HG03159 (cell line): Measurements from ENCODE around the gene ZC3H6.
A peak's percentile ranks its signal among the peaks of the same experiment; 100 is the strongest.
"Not testable (repeated sequence)": the region's sequence is repeated elsewhere in the genome, so short reads cannot be mapped to it uniquely, and the experiment has no call there.

Source experiments
- ATAC-seq: cut with Tn5 transposase; IDR thresholded peaks from one replicate; pipeline ENCODE4 v1.9.1; 2021; ENCODE audit warnings: mild to moderate bottlenecking, moderate library complexity; ENCODE audit not compliant: unreplicated experiment

The ZC3H6 gene

GRCh38 chr2:112275887-112276773, 733 bp downstream of the ZC3H6 start:
- peak; percentile 64 for ATAC-seq

- ATAC-seq: no peak
Measured at GRCh38 chr2:112276954-112277353, 1.6 kb downstream of the ZC3H6 start.

- ATAC-seq: no peak
Measured at GRCh38 chr2:112277596-112278220, 2.3 kb downstream of the ZC3H6 start.

- ATAC-seq: not testable (repeated sequence)
Measured at GRCh38 chr2:112282066-112282465, 6.7 kb downstream of the ZC3H6 start.

- ATAC-seq: not testable (repeated sequence)
Measured at GRCh38 chr2:112283535-112283934, 8.1 kb downstream of the ZC3H6 start.

GRCh38 chr2:112290088-112290487, 14.7 kb downstream of the ZC3H6 start:
- ATAC-seq: no peak

GRCh38 chr2:112290648-112291047, 15.3 kb downstream of the ZC3H6 start:
- ATAC-seq: no peak

- no peak for ATAC-seq
Measured at GRCh38 chr2:112293636-112294401, 18.4 kb downstream of the ZC3H6 start.

GRCh38 chr2:112295407-112296078, 20.1 kb downstream of the ZC3H6 start:
- no peak for ATAC-seq

- no peak for ATAC-seq
Measured at GRCh38 chr2:112296407-112296806, 21.0 kb downstream of the ZC3H6 start.

GRCh38 chr2:112301171-112301584, 25.8 kb downstream of the ZC3H6 start:
- ATAC-seq: no peak

- no peak for ATAC-seq
Measured at GRCh38 chr2:112301973-112302372, 26.6 kb downstream of the ZC3H6 start.

- no peak for ATAC-seq
Measured at GRCh38 chr2:112304298-112304941, 29.0 kb downstream of the ZC3H6 start.

GRCh38 chr2:112305132-112305531, 29.7 kb downstream of the ZC3H6 start:
- no peak for ATAC-seq

GRCh38 chr2:112310906-112311305, 35.5 kb downstream of the ZC3H6 start:
- ATAC-seq: no peak

GRCh38 chr2:112311932-112312331, 36.5 kb downstream of the ZC3H6 start:
- no peak for ATAC-seq

GRCh38 chr2:112312821-112313220, 37.4 kb downstream of the ZC3H6 start:
- ATAC-seq: no peak

GRCh38 chr2:112314856-112315255, 39.5 kb downstream of the ZC3H6 start:
- no peak for ATAC-seq

- no peak for ATAC-seq
Measured at GRCh38 chr2:112317303-112318158, 42.1 kb downstream of the ZC3H6 start.
